WTC11 (cell line): Measurements from ENCODE around the gene NFATC2.

ENCODE experiments used
- ELF4 ChIP-seq: sonication (generic); formaldehyde crosslinking; IDR thresholded peaks from 2 replicates; pipeline ENCODE4 v1.8.1; 2022; ENCODE audit warnings: low read depth, mild to moderate bottlenecking, moderate library complexity, missing genetic modification reagents
- ESRRA ChIP-seq: sonication (generic); formaldehyde crosslinking; IDR thresholded peaks from 2 replicates; pipeline ENCODE4 v1.8.1; 2022; ENCODE audit warnings: mild to moderate bottlenecking, missing genetic modification reagents, borderline replicate concordance
- JUN ChIP-seq: sonication (generic); formaldehyde crosslinking; IDR thresholded peaks from 2 replicates; pipeline ENCODE4 v1.8.0; 2023; ENCODE audit warnings: mild to moderate bottlenecking, missing genetic modification reagents
- SP1 ChIP-seq: sonication (generic); formaldehyde crosslinking; conservative IDR thresholded peaks from 2 replicates; pipeline ENCODE4 v1.8.1; 2022; ENCODE audit warnings: missing genetic modification reagents
- ZBTB21 ChIP-seq: sonication (generic); formaldehyde crosslinking; IDR thresholded peaks from 2 replicates; pipeline ENCODE4 v1.8.1; 2023; ENCODE audit warnings: mild to moderate bottlenecking, missing genetic modification reagents, borderline replicate concordance
- TF ChIP-seq, protein P1 (sequence below): sonication (generic); formaldehyde crosslinking; IDR thresholded peaks from 2 replicates; pipeline ENCODE4 v1.8.0; 2022; ENCODE audit warnings: mild to moderate bottlenecking, missing genetic modification reagents
- TF ChIP-seq, protein P2 (sequence below): sonication (generic); formaldehyde crosslinking; IDR thresholded peaks from 2 replicates; pipeline ENCODE4 v1.8.1; 2022; ENCODE audit warnings: low read depth, missing genetic modification reagents, borderline replicate concordance
- TF ChIP-seq, protein P3 (sequence below): fragments of 200-600 bp; IDR thresholded peaks from 2 replicates; pipeline ENCODE4 v1.8.0; 2022; ENCODE audit warnings: antibody characterized with exemption

DNA sequence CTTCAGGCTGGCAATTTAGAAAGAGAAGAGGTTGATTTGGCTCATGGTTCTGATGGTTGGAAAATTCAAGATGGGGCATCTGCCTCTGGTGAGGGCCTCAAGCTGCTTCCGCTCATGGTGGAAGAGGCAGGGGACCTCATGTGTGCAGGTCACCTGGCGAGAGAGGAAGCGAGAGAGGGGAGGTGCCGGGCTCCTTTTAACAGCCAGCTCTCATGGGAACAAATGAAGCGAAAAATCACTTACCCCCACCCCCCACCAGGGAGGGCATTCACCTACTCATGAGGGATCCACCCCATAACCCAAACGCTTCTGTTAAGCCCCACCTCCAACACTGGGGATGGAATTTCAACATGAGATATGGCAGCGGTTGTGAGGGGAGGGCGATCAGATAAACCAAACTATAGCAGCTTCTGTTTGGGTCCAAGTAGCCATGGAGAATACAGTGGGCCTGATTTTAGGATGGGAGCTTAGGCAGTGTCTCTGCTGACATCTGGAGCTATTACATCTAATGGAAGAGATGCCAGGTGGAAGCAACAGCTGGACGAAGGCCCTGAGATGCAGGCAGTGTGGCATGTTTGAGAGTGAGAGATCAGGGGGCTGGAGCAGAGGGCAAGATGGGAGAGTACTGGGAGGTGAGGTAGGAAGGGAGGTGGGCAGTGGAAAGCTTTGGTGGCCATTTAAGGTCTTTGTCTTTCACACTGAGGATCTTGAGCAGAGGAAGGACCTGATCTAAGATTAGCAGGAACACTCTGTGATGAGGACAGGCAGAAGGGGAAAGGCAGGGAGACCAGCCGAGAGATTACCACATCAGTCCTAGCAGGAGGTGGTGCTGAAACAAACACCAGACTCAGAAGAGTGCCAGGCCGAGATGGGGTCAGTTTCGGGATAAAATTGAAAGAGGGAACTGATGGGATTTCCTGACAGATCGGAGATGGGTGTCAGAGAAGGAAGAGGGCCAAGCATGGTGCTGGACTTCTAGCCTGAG is 161.8 kb downstream of the NFATC2 start:
- TF ChIP-seq, protein P1, sequence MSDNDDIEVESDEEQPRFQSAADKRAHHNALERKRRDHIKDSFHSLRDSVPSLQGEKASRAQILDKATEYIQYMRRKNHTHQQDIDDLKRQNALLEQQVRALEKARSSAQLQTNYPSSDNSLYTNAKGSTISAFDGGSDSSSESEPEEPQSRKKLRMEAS (CRISPR knock-in tag) = no peak
- TF ChIP-seq, protein P2, sequence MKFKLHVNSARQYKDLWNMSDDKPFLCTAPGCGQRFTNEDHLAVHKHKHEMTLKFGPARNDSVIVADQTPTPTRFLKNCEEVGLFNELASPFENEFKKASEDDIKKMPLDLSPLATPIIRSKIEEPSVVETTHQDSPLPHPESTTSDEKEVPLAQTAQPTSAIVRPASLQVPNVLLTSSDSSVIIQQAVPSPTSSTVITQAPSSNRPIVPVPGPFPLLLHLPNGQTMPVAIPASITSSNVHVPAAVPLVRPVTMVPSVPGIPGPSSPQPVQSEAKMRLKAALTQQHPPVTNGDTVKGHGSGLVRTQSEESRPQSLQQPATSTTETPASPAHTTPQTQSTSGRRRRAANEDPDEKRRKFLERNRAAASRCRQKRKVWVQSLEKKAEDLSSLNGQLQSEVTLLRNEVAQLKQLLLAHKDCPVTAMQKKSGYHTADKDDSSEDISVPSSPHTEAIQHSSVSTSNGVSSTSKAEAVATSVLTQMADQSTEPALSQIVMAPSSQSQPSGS (CRISPR knock-in tag) = no peak
- TF ChIP-seq ZBTB21 (CRISPR knock-in tag) (no peak), ESRRA (CRISPR knock-in tag) (no peak), SP1 (CRISPR knock-in tag) (no peak), ELF4 (CRISPR knock-in tag) (no peak), JUN (CRISPR knock-in tag) (no peak)
- TF ChIP-seq, protein P3, sequence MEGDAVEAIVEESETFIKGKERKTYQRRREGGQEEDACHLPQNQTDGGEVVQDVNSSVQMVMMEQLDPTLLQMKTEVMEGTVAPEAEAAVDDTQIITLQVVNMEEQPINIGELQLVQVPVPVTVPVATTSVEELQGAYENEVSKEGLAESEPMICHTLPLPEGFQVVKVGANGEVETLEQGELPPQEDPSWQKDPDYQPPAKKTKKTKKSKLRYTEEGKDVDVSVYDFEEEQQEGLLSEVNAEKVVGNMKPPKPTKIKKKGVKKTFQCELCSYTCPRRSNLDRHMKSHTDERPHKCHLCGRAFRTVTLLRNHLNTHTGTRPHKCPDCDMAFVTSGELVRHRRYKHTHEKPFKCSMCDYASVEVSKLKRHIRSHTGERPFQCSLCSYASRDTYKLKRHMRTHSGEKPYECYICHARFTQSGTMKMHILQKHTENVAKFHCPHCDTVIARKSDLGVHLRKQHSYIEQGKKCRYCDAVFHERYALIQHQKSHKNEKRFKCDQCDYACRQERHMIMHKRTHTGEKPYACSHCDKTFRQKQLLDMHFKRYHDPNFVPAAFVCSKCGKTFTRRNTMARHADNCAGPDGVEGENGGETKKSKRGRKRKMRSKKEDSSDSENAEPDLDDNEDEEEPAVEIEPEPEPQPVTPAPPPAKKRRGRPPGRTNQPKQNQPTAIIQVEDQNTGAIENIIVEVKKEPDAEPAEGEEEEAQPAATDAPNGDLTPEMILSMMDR = no peak
